Measurements from ENCODE around the gene PIGM.

PIGM gene

GRCh38 chr1:160031365-160032164 lies at the start of gene PIGM:
PIGM (minus strand) TSS chr1:160031990; CDS start chr1:160031739, 251 bp downstream.
- DNase-seq, result peak; percentile 99

- DNase-seq, result no peak
These were observed 49.6 kb upstream of the PIGM start, which contains the start of gene KCNJ9 for GRCh38 chr1:160081261-160081936. KCNJ9 (plus strand) TSS chr1:160081538; CDS start chr1:160084031, 2,493 bp downstream.

- DNase-seq, result no peak
These were observed 48.8 kb upstream of the PIGM start for GRCh38 chr1:160080381-160081100.

- DNase-seq, result no peak
These were observed 47.7 kb upstream of the PIGM start for GRCh38 chr1:160079448-160079847.

- no peak for DNase-seq
These were observed 46.9 kb upstream of the PIGM start for GRCh38 chr1:160078512-160079195.

GRCh38 chr1:160077486-160077885 lies 45.7 kb upstream of the PIGM start:
- no peak for DNase-seq

- no peak for DNase-seq
These were observed 44.5 kb upstream of the PIGM start for GRCh38 chr1:160076295-160076694.

GRCh38 chr1:160075836-160076235 lies 44.0 kb upstream of the PIGM start:
- DNase-seq, result no peak

- no peak for DNase-seq
These were observed 43.1 kb upstream of the PIGM start for GRCh38 chr1:160074865-160075264.

- no peak for DNase-seq
These were observed 39.5 kb upstream of the PIGM start for GRCh38 chr1:160071289-160071688.

GRCh38 chr1:160070243-160071163 lies 38.7 kb upstream of the PIGM start:
- no peak for DNase-seq

- no peak for DNase-seq
These were observed 37.9 kb upstream of the PIGM start, which contains the start of gene KCNJ10 for GRCh38 chr1:160069460-160070231. KCNJ10 (minus strand) TSS chr1:160070160; CDS start chr1:160042532, 27,628 bp downstream.

- no peak for DNase-seq
These were observed 36.4 kb upstream of the PIGM start for GRCh38 chr1:160068225-160068624.

- DNase-seq, result no peak
These were observed 35.3 kb upstream of the PIGM start for GRCh38 chr1:160066829-160067745.

- DNase-seq, result no peak
These were observed 33.0 kb upstream of the PIGM start for GRCh38 chr1:160064746-160065145.

GRCh38 chr1:160064164-160064563 lies 32.4 kb upstream of the PIGM start:
- no peak for DNase-seq

GRCh38 chr1:160063176-160063575 lies 31.4 kb upstream of the PIGM start:
- DNase-seq, result no peak

GRCh38 chr1:160062230-160062532 lies 30.4 kb upstream of the PIGM start:
- no peak for DNase-seq

GRCh38 chr1:160061369-160062229 lies 29.8 kb upstream of the PIGM start:
- no peak for DNase-seq

All from NCI-H2107 (cell line).